KBM-7 (cell line): Measurements from ENCODE around the gene ANKH.

Source experiments
- DNase-seq: peaks from one replicate; pipeline ENCODE4 v3.0.0-alpha.2; 2015
- in situ Hi-C: fragments of 300-500 bp; cut with MboI; formaldehyde crosslinking; loops from 2 replicates; pipeline ENCODE4 v1.14.3; 2020; ENCODE audit warnings: low sequenced_read_pairs, low pct_unique_long_range_greater_than_20kb, mixed read lengths

ANKH gene

DNA sequence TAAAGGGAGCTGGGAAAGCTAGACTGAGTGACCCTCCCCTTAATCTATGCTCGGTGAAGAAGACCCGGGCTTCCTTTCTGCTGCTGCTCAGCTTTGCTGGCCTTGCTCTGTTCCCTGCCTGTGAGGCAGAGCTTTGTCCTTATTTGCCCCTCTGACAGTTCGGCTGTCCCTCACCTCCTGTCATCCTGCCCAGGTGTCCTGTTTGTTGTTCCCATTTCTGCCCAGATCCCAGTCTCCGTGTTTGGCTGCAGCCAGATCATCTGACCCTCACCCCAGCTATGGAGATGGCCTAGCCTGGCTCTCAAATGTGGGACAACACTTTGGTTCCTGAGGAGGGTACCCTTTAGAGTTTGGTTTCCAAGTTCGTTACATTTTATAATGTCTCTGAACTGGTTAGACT lies 186.8 kb downstream of the ANKH start:
- DNase-seq: no peak
- in situ Hi-C loops: no loop called here

- in situ Hi-C loops: no loop called here
- DNase-seq: no peak
Observed at GRCh38 chr5:14683906-14684455, 187.6 kb downstream of the ANKH start.

DNA sequence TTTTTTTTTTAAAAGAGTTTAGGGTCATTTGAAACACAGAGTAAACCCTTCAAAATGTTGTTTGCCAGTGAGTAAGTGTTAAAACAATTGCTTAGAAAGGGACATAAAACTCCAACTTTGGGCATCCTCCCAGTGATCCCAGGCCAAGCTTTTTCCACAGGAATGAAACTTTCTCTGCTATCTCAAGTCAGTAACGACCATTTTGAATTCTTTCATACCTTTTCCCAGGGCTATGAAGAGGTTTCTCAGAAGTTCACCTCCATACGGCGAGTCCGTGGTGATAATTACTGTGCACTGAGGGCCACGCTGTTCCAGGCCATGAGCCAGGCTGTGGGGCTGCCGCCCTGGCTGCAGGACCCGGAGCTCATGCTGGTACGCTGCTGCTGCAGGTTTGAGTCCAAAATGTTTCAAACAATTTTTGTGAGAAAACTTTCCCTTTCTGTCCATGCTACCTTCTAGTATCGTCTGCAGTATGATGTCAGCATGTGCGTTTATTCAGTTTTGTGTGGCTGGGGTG lies 190.3 kb downstream of the ANKH start:
- in situ Hi-C loops: no loop called here
- DNase-seq: no peak

DNA sequence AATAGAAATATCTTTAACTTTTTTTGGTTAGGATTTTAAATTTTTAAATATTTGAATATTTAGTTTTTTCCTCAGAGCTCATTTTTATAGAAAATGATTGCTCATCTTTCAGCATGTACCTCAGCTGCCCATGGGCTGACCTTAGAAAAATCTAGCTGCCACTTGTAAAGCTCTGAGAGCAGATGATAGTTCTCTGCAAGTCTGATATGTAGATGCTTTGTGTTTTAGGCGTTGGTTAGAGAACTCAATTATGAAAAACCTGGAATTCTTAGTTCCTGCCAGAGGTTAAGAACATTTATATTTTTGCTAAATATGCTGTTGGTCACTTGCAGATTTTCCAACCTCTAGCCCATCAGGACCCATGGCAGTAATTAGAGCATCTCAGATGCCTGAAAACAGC lies 192.0 kb downstream of the ANKH start:
- DNase-seq: no peak
- in situ Hi-C loops: no loop called here

- in situ Hi-C loops: no loop called here
Observed at GRCh38 chr5:14678773-14679334, 192.7 kb downstream of the ANKH start.

GRCh38 chr5:14676320-14676719 lies 195.3 kb downstream of the ANKH start:
- DNase-seq: no peak

More at GRCh38 chr5:14678773-14679334, 192.7 kb downstream of the ANKH start:
- no peak for DNase-seq

GRCh38 chr5:14675865-14676300 lies 195.7 kb downstream of the ANKH start:
- in situ Hi-C loops: no loop called here
- peak; percentile 92 for DNase-seq

More at GRCh38 chr5:14676320-14676719, 195.3 kb downstream of the ANKH start:
- in situ Hi-C loops: no loop called here

DNA sequence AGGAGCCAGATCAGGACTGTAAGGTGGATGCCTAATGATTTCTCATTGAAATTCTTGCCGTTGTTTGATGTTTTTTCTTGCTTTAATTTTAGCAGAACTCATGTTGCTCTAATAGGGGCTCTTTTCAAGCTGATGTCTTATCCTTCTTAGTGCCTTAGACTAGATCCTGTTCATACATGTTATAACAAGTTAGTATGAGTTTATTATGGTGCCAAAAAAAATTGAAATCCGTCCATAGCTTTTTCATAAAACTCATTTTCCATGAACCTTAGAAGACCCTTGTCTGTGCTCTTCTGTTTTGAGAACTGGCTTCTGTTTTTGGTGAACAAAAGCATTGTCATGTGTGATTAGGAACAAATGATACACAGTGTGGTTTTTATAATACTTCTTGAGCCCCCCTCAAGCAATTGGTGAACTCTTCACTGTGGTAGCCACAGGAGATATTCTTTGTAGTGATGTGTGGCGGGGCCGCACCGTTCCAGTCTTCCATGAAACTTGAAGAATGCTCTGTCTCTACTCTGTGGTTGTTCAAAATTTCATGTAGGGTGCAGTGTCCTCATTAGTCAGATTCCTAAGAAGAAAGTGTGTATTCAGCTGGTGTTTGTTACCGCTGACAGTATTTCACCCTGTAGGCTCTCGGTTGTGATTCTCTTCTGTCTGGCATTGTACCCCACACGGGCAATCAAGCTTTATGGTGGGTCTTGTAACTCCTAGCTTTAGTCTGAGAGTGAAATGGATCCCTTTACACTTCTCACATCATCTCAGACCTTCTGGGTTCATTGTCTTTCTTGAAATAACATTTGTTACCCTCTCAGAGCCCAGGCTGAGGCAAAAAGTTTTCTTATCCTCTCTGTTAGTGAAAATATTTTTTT lies 196.4 kb downstream of the ANKH start:
- DNase-seq: no peak
- in situ Hi-C loops: no loop called here

- in situ Hi-C loops: no loop called here
- DNase-seq: no peak
Observed at GRCh38 chr5:14673443-14673842, 198.1 kb downstream of the ANKH start.

DNA sequence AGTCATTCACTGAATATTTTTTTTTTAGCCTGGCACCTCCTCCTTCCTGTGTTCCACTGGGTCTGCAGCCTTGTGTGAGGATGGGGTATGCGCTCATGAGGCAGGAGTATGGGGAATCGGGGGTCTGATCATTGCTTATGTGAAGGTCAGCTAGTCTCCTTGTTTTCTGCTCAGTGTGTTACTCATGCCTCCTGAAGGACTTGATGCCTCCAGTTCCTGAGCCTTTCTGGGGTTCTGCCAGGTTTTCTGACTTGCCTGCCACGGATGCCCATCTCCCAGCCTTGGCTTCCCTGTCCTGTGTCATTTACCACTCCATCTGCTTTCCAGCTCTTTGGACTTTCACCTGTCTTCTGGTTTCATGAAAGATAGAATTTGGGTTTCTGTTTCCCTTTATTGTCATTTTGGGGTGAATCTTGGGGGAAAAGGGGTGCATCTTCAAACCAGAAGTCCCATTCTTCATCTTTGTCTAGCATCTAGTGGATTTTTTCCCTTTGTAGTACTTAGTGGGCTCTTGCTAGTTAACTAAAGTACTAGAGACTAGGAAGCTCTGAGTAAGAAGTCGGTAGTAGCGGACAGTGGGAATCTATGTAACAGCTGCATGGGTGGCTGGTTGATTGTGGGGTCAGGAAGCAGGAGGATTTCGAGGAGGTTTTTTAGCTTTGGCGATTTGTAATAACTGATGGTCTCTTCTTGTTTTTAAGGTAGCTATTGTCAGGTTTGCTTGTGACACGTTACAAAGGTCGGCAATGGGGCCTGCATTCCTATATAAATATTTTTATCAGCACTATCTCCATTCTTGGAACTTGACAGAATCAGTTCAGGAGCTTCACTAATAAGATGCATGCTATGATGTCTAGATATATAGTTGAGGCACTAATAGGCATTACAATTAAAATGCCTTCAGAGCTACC lies 198.8 kb downstream of the ANKH start:
- DNase-seq: no peak
- in situ Hi-C loops: no loop called here

DNA sequence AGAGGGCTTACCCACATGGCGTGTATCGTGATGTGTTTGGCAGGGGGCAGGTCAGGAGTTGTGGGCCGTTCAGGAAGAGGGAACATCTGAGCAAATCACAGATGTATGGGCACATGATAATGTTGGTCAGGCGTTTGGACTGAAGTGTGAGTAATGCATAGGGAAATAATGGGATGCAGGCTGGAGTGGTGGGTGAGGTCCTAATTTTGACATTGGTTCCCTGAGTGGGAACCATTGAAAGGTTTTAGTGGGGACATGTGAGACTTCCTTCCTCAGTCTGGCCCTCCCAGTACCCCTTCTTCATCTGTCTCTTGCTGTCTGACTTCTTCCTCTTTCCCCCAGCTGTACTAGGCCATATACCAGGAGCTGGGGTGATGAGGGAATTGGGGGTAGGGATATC lies 199.5 kb downstream of the ANKH start:
- in situ Hi-C loops: no loop called here
- peak; percentile 28 for DNase-seq

DNA sequence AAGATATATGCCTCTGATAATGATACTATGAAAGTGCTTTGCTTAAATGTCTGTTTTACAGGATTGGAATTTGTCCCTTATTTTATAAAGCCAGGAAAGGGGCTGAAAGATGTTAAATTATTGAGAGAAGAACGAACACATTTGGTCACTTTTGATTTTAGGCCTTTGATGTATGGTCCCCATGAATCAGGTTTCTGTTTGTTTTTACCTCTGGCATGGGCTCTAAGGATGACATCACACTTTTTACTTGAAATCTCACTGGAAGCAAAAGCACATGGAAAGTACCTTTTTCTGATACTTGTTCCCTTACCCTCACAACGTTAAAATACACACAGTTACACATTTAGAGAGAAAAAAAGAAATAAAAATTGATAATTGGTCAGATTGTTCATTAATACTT lies 200.2 kb downstream of the ANKH start:
- in situ Hi-C loops: no loop called here

DNA sequence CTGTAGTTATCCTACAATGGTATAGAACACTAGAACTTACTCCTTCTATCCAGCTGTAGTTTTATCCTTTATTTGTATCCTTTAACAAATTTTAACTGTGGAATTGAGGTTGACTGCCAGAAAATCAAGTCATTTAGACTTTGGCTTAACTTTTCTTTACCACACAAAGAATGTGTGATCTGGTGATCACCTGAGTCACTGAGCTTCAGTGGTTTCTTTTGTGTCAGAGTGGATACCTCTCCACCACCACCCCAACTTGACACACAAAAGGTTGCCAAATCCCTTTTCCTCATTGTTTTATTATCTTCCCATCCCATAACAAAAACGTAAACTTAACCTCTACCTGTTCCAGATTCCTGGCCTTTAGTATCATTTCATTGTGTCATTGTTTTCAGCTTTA lies 201.6 kb downstream of the ANKH start:
- in situ Hi-C loops: no loop called here
- DNase-seq: no peak

More for the DNA sequence above, 200.2 kb downstream of the ANKH start:
- DNase-seq: no peak

DNA sequence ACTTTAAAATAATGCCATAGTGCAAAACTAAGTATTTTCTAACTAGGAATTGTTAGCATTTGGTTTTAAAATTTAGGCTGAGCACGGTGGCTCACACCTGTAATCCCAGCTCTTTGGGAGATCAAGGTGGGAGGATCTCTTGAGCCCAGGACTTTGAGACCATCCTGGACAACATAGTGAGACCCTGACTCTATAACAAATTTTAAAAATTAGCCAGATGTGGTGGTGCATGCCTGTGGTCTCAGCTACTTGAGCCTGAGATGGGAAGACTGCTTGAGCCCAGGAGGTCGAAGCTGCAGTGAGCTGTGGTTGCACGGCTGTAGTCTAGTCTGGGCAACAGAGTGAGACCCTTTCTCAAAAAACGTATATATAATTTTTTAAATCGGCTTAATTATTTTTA lies 202.2 kb downstream of the ANKH start:
- in situ Hi-C loops: no loop called here

GRCh38 chr5:14668181-14668591 lies 203.4 kb downstream of the ANKH start:
- in situ Hi-C loops: no loop called here

More for the DNA sequence above, 202.2 kb downstream of the ANKH start:
- no peak for DNase-seq

GRCh38 chr5:14667770-14668169 lies 203.8 kb downstream of the ANKH start:
- in situ Hi-C loops: no loop called here
- no peak for DNase-seq

More at GRCh38 chr5:14668181-14668591, 203.4 kb downstream of the ANKH start:
- no peak for DNase-seq

GRCh38 chr5:14667290-14667689 lies 204.3 kb downstream of the ANKH start:
- in situ Hi-C loops: no loop called here
- DNase-seq: no peak

GRCh38 chr5:14666357-14666756 lies 205.2 kb downstream of the ANKH start:
- in situ Hi-C loops: no loop called here

GRCh38 chr5:14665949-14666348 lies 205.6 kb downstream of the ANKH start:
- peak; percentile 40 for DNase-seq
- in situ Hi-C loops: no loop called here

More at GRCh38 chr5:14666357-14666756, 205.2 kb downstream of the ANKH start:
- DNase-seq: no peak
